K562 (cell line): ENCODE results near the gene PHLPP2. TPM values are rescaled to one million over a fixed set of nuclear protein-coding genes. Genes with fewer than 3 reads are reported as not detected.
A peak's percentile ranks its signal among the peaks of the same experiment; 100 is the strongest.

Experiments
- ATAC-seq: fragments of 200-7000 bp; cut with Tn5 transposase; 3 replicates; pipeline ENCODE4 v1.9.1; 2020; ENCODE audit warnings: moderate library complexity
- BruUV-seq: library from RNA; stranded (reverse); fragments of 400-500 nt; replicated peaks from 2 replicates; lab custom pipeline; 2021; lab: Mats Ljungman, UMichigan
- CTCF ChIA-PET: fragments of 300-600 bp; formaldehyde crosslinking; extraction: SDS; loops from one replicate; lab custom pipeline; 2021; ENCODE audit warnings: low intra/inter-chr PET ratio; lab: Yijun Ruan, JAX
- POLR2A ChIA-PET: fragments of 300-600, 350-650 bp; sonication (Branson Sonifier 250); formaldehyde crosslinking; extraction: SDS; loops from one replicate; lab custom pipeline; 2021; ENCODE audit warnings: antibody characterized with exemption, inconsistent platforms; lab: Yijun Ruan, JAX
- DNase-seq, 4 experiments: peaks; one replicate each; pipeline versions ENCODE4 v3.0.0 to v3.0.0-alpha.2; 2011 to 2018; ENCODE audit warnings: low spot score in 3 of 4, mixed read lengths in 3 of 4; ENCODE audit errors: extremely low read depth in 1 of 4
- FAIRE-seq: peaks from 2 replicates; lab custom pipeline; 2011; peaks lifted over from hg19 to GRCh38; lab: Jason Lieb, UNC
- H2AFZ ChIP-seq: 2 replicates; pipeline ENCODE4 v1.6.0; 2011; ENCODE audit warnings: low read depth, low read length, control low read depth, inconsistent platforms
- H3K27ac ChIP-seq: fragments of 200-600 bp; 3 replicates; pipeline ENCODE4 v1.8.0; 2011; ENCODE audit warnings: low read depth, mild to moderate bottlenecking, control low read depth, inconsistent platforms, low read length, moderate library complexity, mixed read lengths; ENCODE audit errors: extremely low read depth
- H3K27me3 ChIP-seq, 2 experiments: fragments of 300-600 bp in 1 of 2; 2 replicates in 1 of 2; 3 replicates in 1 of 2; pipeline versions ENCODE4 v1.6.0 to v1.8.0; 2011; ENCODE audit warnings: inconsistent platforms in 2 of 2, low read length in 2 of 2, mild to moderate bottlenecking in 1 of 2, mixed read lengths in 1 of 2, moderate library complexity in 1 of 2; ENCODE audit not compliant: control insufficient read depth in 2 of 2, insufficient read depth in 2 of 2
- H3K36me3 ChIP-seq: fragments of 300-600 bp; 3 replicates; pipeline ENCODE4 v1.8.0; 2011; ENCODE audit warnings: mild to moderate bottlenecking, low read length, inconsistent platforms; ENCODE audit not compliant: control insufficient read depth, insufficient read depth
- H3K4me1 ChIP-seq, 2 experiments: fragments of 200-600 bp in 1 of 2; replicated peaks in 1 of 2; 2 replicates in 1 of 2; 3 replicates in 1 of 2; pipeline versions ENCODE4 v1.5.1 to v1.8.0; 2011; ENCODE audit warnings: inconsistent platforms in 2 of 2, low read length in 2 of 2, mild to moderate bottlenecking in 1 of 2, mixed read lengths in 1 of 2, moderate library complexity in 1 of 2; ENCODE audit not compliant: control insufficient read depth in 2 of 2, insufficient read depth in 2 of 2
- H3K4me2 ChIP-seq: 2 replicates; pipeline ENCODE4 v1.6.1; 2011; ENCODE audit warnings: low read length, control low read depth, inconsistent platforms, mixed read lengths; ENCODE audit not compliant: insufficient read depth
- H3K4me3 ChIP-seq: fragments of 200-600 bp; sonication (generic), shearing (Covaris generic); 2 replicates; pipeline ENCODE4 v1.5.1; 2016; ENCODE audit warnings: control low read depth, inconsistent platforms
- H3K79me2 ChIP-seq: fragments of 200-600 bp; 3 replicates; pipeline ENCODE4 v1.8.0; 2011; ENCODE audit warnings: low read length, inconsistent platforms; ENCODE audit not compliant: control insufficient read depth, insufficient read depth
- H3K9ac ChIP-seq, 2 experiments: 2 replicates each; pipeline versions ENCODE4 v1.6.0 to v1.6.1; 2011; ENCODE audit warnings: low read depth in 2 of 2, low read length in 2 of 2, control low read depth in 1 of 2, inconsistent platforms in 1 of 2, mild to moderate bottlenecking in 1 of 2, mixed read lengths in 1 of 2; ENCODE audit not compliant: insufficient read depth in 1 of 2
- H3K9me1 ChIP-seq: one replicate; pipeline ENCODE4 v1.6.0; 2011; ENCODE audit warnings: inconsistent platforms, mild to moderate bottlenecking, low read length, moderate library complexity; ENCODE audit not compliant: control insufficient read depth, insufficient read depth
- H3K9me3 ChIP-seq: replicated peaks from 2 replicates; pipeline ENCODE4 v1.5.1; 2011; ENCODE audit warnings: low read depth, low read length, inconsistent platforms; ENCODE audit not compliant: control insufficient read depth, insufficient read depth
- H4K20me1 ChIP-seq: replicated peaks from 2 replicates; pipeline ENCODE4 v1.6.1; 2011; ENCODE audit warnings: low read length, inconsistent platforms, mixed read lengths; ENCODE audit not compliant: control insufficient read depth, insufficient read depth
- BMI1 ChIP-seq: fragments of 150-350 bp; IDR thresholded peaks from 2 replicates; pipeline ENCODE4 v1.6.1; 2014; ENCODE audit warnings: low read length
- CBFA2T2 ChIP-seq: fragments of 450-650 bp; conservative IDR thresholded peaks from 2 replicates; pipeline ENCODE4 v1.6.1; 2017; ENCODE audit warnings: mild to moderate bottlenecking
- CEBPZ ChIP-seq: fragments of 150-350 bp; IDR thresholded peaks from 2 replicates; pipeline ENCODE4 v1.6.1; 2014; ENCODE audit warnings: low read depth, mild to moderate bottlenecking, low read length, borderline replicate concordance
- HMG20A ChIP-seq: fragments of 450-650 bp; formaldehyde crosslinking; conservative IDR thresholded peaks from 2 replicates; pipeline ENCODE4 v1.4.0; 2020; ENCODE audit warnings: mild to moderate bottlenecking, mixed read lengths
- KAT7 ChIP-seq: sonication (generic); formaldehyde crosslinking; IDR thresholded peaks from 2 replicates; pipeline ENCODE4 v1.8.0; 2022; ENCODE audit warnings: missing genetic modification reagents, mild to moderate bottlenecking, borderline replicate concordance
- KDM1A ChIP-seq, 2 experiments: fragments of 450-650 bp; IDR thresholded peaks; 2 replicates each; pipeline ENCODE4 v1.6.1; 2016; ENCODE audit warnings: mild to moderate bottlenecking in 2 of 2
- PCBP2 ChIP-seq: fragments of 200-400 bp; formaldehyde crosslinking; IDR thresholded peaks from 2 replicates; pipeline ENCODE4 v1.6.1; 2018; ENCODE audit warnings: low read length, low read depth, mild to moderate bottlenecking, moderate library complexity; ENCODE audit not compliant: poor library complexity, severe bottlenecking
- RBM17 ChIP-seq: fragments of 200-400 bp; formaldehyde crosslinking; IDR thresholded peaks from 2 replicates; pipeline ENCODE4 v1.6.1; 2017; ENCODE audit warnings: low read depth, mild to moderate bottlenecking, low read length, borderline replicate concordance
- SIX5 ChIP-seq, 2 experiments: IDR thresholded peaks; 2 replicates each; pipeline ENCODE4 v1.6.1; 2011; ENCODE audit warnings: low read length in 2 of 2, borderline replicate concordance in 1 of 2, low read depth in 1 of 2, mild to moderate bottlenecking in 1 of 2, moderate library complexity in 1 of 2; ENCODE audit not compliant: insufficient read depth in 1 of 2
- SMARCC2 ChIP-seq: fragments of 450-650 bp; IDR thresholded peaks from 2 replicates; pipeline ENCODE4 v1.6.1; 2017; ENCODE audit warnings: antibody characterized with exemption, moderate library complexity, mild to moderate bottlenecking, low read depth
- STAT6 ChIP-seq: sonication (generic); formaldehyde crosslinking; IDR thresholded peaks from 2 replicates; pipeline ENCODE4 v1.8.1; 2023; ENCODE audit warnings: mild to moderate bottlenecking, missing genetic modification reagents
- ZNF589 ChIP-seq: fragments of 200-800 bp; sonication (Bioruptor generic); IDR thresholded peaks from 2 replicates; pipeline ENCODE4 v1.6.1; 2016; ENCODE audit warnings: low read depth, missing genetic modification characterization, missing compliant biosample characterization
- in situ Hi-C: fragments of 300-500 bp; cut with MboI; formaldehyde crosslinking; loops from 4 replicates; pipeline ENCODE4 v1.15.0; 2018; ENCODE audit warnings: inconsistent platforms, mixed read lengths
- intact Hi-C: fragments of 100-400 bp; cut with micrococcal nuclease; formaldehyde crosslinking; loops from 2 replicates; pipeline ENCODE4 v1.14.2; 2022
- polyA plus RNA-seq, 8 experiments: library from polyadenylated mRNA; depleted of rRNA in 4 of 8; stranded (reverse) in 5 of 8; unstranded in 3 of 8; fragments of >200 nt; fragmentation: Nextera tagmentation in 2 of 8; fragmentation: Illumina TruSeq in 1 of 8; extraction: Ambion mirVana in 2 of 8; extraction: Trizol in 1 of 8; gene quantifications; 2 replicates each; pipeline versions ENCODE4 v1.2.1 to v1.2.3, GENCODE V29; 2011 to 2014; ENCODE audit warnings: inconsistent platforms in 1 of 8, missing spikeins in 1 of 8
- total RNA-seq, 7 experiments: library from RNA; depleted of rRNA in 6 of 7; stranded (reverse); fragments of >200 nt in 6 of 7; fragmentation: Illumina TruSeq in 2 of 7; extraction: Trizol in 2 of 7; gene quantifications; 2 replicates each; pipeline versions ENCODE4 v1.2.1 to v1.2.3, GENCODE V29; 2011 to 2021; ENCODE audit warnings: low replicate concordance in 1 of 7

The PHLPP2 gene
- total and polyA plus RNA-seq, 9 of the 15 experiments (the other 6 are each of a cell fraction or from before 2014, with no cell fraction given) = 0.60 to 7.1 (median 2.6) TPM

- Histone ChIP-seq H3K27ac (no peak overlapping the region), H3K9me3 (no peaks in the 10 kb centered on the region), H3K4me2 (no peak overlapping the region), H4K20me1 (peaks cover 3% of the 10 kb centered on the region; the same call in 1 of the 2 replicates), H3K4me1 (no peaks in the 10 kb centered on the region), H3K4me3 (no peak overlapping the region), H2AFZ (no peak overlapping the region), H3K9ac (no peak overlapping the region), H3K27me3 (no peaks in the 10 kb centered on the region), H3K79me2 (peaks cover 6% of the 10 kb centered on the region; the same call in 2 of the 3 replicates), H3K36me3 (peaks cover 66% of the 10 kb centered on the region), H3K9me1 (no peaks in the 10 kb centered on the region)
- CTCF ChIA-PET = no interaction called here
- intact Hi-C loops = no loop called here
- in situ Hi-C loops = no loop called here
- TF ChIP-seq KAT7 (CRISPR knock-in tag) (no peak), HMG20A (CRISPR knock-in tag) (no peak), STAT6 (no peak), ZNF589 (CRISPR knock-in tag) (no peak), RBM17 (no peak), PCBP2 (no peak), KDM1A (IDR thresholded peaks at IDR 0.05) (no peak), SMARCC2 (no peak), SIX5 (IDR thresholded peaks at IDR 0.05; ENCODE audit: borderline replicate concordance in 1 of 2, insufficient read depth in 1 of 2, low read depth in 1 of 2, low read length in 2 of 2) (no peak), BMI1 (no peak), CBFA2T2 (no peak), CEBPZ (no peak)
- POLR2A ChIA-PET = interaction anchor here (0.5 to 0.7 kb wide), 2 partner anchors 44 to 118 kb away, joined by 4 read pairs; no protein-coding TSS in a partner anchor
- BruUV-seq = TSS peak; percentile 10
- ATAC-seq = no peak
- no peak for FAIRE-seq
- no peak for DNase-seq
Observed at GRCh38 chr16:71771571-71771970, 47.1 kb upstream of the PHLPP2 start.
